Activated T-cell treated with anti-CD3 and anti-CD28 coated beads for 48 hours (primary cell): ENCODE measurements around the gene MT1H.

Source experiments
- DNase-seq: peaks from one replicate; pipeline ENCODE4 v3.0.0-alpha.2; 2020; ENCODE audit warnings: low read depth

Gene MT1H

GRCh38 chr16:56636616-56637413 lies 32.8 kb upstream of the MT1H start:
- DNase-seq: no peak

- no peak for DNase-seq
Measured at GRCh38 chr16:56637814-56638750, 31.5 kb upstream of the MT1H start, which contains the start of gene MT1A. TSS of gene MT1A (plus strand) at chr16:56638666. CDS start at chr16:56638739, 73 bp downstream.

- no peak for DNase-seq
Measured at GRCh38 chr16:56639045-56639444, 30.6 kb upstream of the MT1H start.

GRCh38 chr16:56640076-56640475 lies 29.5 kb upstream of the MT1H start:
- DNase-seq: no peak

- no peak for DNase-seq
Measured at GRCh38 chr16:56641166-56641565, 28.4 kb upstream of the MT1H start.

GRCh38 chr16:56643080-56643778 lies 26.4 kb upstream of the MT1H start:
- DNase-seq: peak; percentile 81

GRCh38 chr16:56643833-56644232 lies 25.8 kb upstream of the MT1H start:
- no peak for DNase-seq

- no peak for DNase-seq
Measured at GRCh38 chr16:56645311-56645710, 24.3 kb upstream of the MT1H start.

GRCh38 chr16:56645838-56646237 lies 23.8 kb upstream of the MT1H start:
- no peak for DNase-seq

- DNase-seq: no peak
Measured at GRCh38 chr16:56647641-56648431, 21.8 kb upstream of the MT1H start.

GRCh38 chr16:56649271-56649670 lies 20.3 kb upstream of the MT1H start:
- DNase-seq: no peak

- no peak for DNase-seq
Measured at GRCh38 chr16:56649820-56650219, 19.8 kb upstream of the MT1H start.

GRCh38 chr16:56651586-56651985 lies 18.0 kb upstream of the MT1H start, which contains the start of gene MT1B:
TSS of gene MT1B (plus strand) at chr16:56651886. CDS start at chr16:56651954, 68 bp downstream.
- no peak for DNase-seq

- no peak for DNase-seq
Measured at GRCh38 chr16:56652600-56652999, 17.0 kb upstream of the MT1H start.

GRCh38 chr16:56653218-56653617 lies 16.4 kb upstream of the MT1H start:
- DNase-seq: no peak

- peak; percentile 68 for DNase-seq
Measured at GRCh38 chr16:56657555-56658326, 11.9 kb upstream of the MT1H start, which contains the start of gene MT1F. TSS of gene MT1F (plus strand) at chr16:56657959. CDS start at chr16:56658059, 100 bp downstream.

GRCh38 chr16:56658327-56658875 lies 11.2 kb upstream of the MT1H start:
- no peak for DNase-seq

- no peak for DNase-seq
Measured at GRCh38 chr16:56662357-56663354, 7.0 kb upstream of the MT1H start.

- DNase-seq: no peak
Measured at GRCh38 chr16:56664506-56664905, 5.1 kb upstream of the MT1H start.
